Putamen (tissue), 1 donor: ENCODE data around the gene ACMSD.
"Not testable (repeated sequence)": the region's sequence is repeated elsewhere in the genome, so short reads cannot be mapped to it uniquely, and the experiment has no call there.

Source experiments
- DNase-seq: peaks from one replicate; pipeline ENCODE4 v3.0.0-alpha.2; 2016; ENCODE audit warnings: low spot score

Gene ACMSD

GRCh38 chr2:134852518-134852917 lies 14.1 kb downstream of the ACMSD start:
- no peak for DNase-seq

DNA sequence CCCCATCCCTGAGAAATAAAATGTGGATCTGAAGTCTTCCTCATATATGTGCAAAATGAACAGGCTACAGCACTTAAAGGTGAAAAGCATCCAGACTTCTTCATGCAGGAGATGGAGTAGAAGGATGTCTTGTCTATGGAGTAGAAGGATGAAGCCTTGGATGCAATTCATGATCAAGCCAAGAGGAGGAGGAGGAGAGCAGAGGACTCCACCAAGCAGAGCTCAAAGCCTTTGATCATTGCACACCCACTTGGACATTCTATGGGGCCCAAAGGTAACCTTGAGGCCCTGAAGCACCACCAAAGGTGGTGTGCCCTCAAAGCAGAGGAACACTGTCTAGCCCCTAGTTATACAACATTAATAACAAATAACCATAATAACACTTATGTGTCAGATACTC lies 17.3 kb downstream of the ACMSD start:
- no peak for DNase-seq

DNA sequence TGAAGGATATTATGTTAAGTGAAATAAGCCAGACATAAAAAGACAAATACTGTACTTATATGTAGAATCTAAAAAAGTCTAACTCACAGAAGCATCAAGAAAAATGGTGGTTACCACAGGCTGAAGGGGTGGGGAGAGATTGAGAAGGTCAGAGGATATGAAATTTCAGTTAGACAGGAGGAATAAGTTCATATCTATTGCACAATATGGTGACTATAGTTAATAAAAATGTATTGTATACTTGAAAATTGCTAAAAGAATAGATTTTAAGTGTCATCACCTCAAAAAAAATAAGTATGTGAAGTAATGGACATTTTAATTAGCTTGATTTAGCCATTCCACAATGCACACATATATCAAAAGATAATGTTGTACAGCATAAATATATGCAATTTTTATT lies 19.8 kb downstream of the ACMSD start:
- DNase-seq, result no peak

GRCh38 chr2:134861173-134861572 lies 22.8 kb downstream of the ACMSD start:
- DNase-seq, result no peak

DNA sequence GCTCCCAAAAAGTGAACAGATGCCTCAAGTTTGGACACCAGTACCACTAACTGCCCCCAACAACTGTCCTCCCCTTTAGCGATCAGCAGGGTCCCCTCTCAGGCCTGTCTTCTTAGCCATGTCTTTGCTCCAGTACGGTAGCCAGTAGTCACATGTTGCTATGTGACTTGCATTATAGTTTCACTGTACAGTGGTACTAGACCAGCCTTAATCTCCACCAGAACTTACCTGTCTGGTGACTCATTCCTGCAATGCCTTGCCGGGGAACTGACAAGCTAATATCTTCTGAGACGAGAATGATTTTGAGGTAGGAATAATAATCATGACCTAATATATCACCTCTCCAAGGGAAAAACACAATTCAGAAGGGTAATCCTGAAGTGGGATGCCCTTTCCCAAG lies 23.7 kb downstream of the ACMSD start:
- DNase-seq, result no peak

- no peak for DNase-seq
Observed at GRCh38 chr2:134862674-134863073, 24.3 kb downstream of the ACMSD start.

DNA sequence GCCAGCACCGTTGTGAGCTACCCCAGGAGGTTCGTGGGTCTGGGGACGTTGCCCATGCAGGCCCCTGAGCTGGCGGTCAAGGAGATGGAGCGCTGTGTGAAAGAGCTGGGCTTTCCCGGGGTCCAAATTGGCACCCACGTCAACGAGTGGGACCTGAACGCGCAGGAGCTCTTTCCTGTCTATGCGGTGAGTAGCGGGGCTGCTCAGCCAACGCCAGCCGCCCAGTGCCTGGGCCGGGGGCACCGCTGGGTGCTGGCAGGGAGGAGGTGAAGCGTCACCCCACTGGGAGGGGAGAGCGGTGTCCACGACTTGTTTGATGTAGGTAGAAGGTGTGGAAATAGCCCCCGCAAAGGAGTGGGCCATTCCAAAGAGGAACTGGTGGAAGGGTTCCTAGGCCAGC lies 25.0 kb downstream of the ACMSD start:
- DNase-seq, result no peak

DNA sequence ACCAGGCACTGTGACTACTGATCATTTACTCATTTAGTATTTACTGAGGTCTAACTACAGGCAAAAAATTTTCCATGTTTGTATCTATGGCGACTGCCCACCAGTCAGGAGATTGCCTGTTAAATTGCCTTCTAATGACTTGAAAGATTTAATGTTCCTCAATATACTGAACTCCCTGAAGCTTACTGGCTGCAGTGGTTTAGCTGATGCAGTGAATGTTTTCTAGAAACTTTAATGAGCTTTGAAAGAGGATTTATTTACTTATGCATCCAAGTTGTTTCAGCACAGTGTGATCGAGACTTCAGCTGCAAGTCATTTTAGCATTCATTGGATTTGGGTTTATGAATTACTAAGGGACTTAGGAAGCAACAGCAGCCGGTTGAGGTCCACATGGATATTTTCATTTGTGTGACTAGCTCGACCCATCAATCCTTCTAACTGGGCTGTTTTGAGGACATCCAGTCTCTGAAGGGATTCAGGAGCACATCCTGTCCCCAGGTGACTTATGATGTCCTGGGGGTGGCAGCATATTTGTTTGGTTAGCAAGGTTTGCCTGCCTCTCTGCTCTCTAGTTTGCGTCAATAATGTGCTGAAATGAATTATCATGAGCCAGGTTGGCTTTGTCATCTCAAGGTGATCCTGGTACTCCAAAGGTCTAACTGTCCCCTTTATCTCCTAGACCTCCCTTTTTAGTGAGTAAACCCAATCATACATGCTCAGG lies 26.8 kb downstream of the ACMSD start:
- DNase-seq, result no peak

- DNase-seq, result no peak
Observed at GRCh38 chr2:134866498-134867099, 28.2 kb downstream of the ACMSD start.

DNA sequence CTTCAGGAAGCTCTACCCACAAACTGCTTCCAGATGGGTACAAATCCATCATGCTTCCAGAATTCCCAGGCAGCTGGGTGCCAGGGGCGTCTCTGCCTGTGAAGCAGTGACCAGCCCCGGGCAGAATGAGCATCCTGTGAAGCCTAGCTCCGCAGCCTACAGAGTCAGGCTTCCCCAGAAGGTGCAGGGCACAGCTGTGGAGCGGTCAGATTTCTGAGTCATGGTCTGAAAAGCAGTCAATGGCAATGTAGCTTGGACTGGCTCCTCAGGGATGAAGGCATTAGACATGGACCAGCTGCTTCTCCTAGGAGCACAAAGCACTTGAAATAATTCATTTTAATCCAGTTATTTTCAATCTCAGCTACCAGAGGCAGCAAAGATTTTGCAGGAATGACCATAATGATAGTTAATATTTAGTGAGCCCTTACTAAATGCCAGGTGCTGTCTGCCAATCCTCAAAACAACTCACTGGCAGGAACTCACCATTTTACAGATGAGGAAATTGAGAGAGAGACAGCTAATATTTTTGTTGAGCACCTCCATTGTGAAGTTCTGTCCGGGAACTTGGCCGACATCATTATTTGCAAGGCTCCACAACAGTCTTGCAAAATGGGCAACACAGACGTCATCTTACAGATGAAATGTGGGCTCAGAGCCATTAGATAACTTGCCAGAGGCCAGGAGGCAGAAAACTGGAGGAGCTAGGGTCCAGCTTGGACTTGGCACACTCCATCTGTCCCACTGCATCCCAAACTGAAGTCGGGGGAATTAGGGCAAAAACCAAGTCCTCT lies 31.7 kb downstream of the ACMSD start:
- DNase-seq, result no peak

- no peak for DNase-seq
Observed at GRCh38 chr2:134873152-134873551, 34.7 kb downstream of the ACMSD start.

DNA sequence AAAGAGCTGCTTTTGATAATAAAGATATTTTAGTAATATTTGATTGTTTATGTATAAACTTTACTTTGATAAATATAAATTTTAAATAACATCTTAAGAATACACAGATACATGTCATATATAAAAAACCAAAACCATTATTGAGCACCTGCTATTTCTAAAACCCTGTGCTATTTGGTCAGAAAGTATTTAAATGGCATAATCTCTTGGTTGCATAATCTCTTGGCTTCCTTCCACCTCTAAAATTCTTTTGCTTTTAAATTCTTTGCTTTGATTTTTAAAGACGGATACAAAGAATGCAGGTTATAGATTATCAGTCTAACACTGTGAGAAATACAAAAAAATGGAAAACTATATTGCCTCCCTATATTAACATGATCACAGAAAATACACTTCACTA lies 36.9 kb downstream of the ACMSD start:
- no peak for DNase-seq

GRCh38 chr2:134882773-134883172 lies 44.4 kb downstream of the ACMSD start:
- no peak for DNase-seq

GRCh38 chr2:134883552-134884293 lies 45.3 kb downstream of the ACMSD start:
- DNase-seq, result no peak

DNA sequence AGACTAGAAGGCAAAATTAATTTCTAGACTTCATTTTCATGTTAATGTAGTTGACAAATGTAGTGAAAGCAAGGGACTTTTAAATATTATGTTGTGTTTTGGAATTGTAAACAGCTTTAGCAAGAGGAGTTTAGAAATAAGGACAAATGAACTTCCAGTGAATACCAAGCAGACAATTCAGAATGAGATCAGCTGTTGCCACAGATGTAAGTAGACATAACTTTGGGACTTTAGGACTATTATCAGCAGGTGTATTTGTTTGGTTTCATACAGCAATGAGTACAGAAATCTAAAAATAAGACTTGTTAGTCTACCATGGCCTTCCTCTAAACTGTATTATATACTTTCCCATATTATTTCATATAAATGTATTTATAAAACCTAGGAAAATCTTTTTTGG lies 46.0 kb downstream of the ACMSD start:
- DNase-seq, result no peak

DNA sequence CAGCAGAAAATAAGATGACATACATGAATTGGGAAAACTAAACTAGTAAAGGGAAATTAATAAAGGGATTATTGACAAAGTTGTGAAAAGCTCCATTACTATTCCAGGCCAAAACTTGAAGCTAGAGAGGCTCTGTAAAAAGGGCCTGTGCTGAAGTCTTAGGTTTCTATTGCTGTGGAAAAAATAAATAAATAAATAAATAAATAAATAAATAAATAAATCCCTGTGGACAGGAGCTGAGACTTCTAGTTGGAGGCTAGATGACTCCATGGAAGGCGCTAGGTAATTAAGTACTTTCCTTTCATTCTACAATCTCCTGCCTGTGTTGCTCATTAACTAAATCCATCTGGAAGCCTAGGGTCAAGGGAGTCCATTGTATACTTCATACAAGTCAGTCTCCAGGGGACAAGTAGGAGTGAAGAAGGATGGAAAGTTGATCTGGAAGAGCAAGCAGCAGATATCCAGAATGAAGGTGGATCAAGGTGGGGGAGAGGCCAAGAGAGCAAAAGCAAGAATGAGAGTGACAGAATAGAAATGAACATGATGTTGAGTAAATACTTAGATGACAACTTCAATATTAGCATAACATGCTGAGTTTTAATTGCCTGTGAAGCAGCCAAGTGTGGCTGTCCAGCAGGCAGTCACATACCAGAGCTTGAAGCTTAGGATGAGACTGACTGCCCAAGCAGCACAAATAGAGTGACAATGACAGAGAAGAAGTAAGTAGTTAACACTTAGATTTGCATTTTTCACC lies 54.0 kb downstream of the ACMSD start:
- DNase-seq, result no peak

GRCh38 chr2:134897932-134898331 lies 59.5 kb downstream of the ACMSD start:
- DNase-seq, result no peak

DNA sequence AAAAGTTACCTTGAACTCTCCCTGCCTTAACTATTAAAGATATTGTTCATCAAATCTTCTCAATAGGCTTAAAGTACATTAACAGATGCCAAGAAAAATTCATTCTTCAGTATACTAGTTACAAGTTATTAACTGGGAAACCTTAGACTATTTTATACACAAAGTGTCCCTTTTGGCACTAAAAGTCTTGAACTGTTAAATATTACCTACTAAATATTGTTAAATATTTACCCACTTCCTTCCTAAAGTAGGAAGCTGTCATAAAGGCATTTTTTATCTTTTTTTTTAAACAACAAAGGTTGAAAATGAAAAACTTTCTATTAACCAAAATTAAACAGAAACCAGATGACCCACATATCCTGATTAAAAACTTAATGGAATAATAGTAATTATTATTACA lies 60.8 kb downstream of the ACMSD start:
- DNase-seq, result no peak

DNA sequence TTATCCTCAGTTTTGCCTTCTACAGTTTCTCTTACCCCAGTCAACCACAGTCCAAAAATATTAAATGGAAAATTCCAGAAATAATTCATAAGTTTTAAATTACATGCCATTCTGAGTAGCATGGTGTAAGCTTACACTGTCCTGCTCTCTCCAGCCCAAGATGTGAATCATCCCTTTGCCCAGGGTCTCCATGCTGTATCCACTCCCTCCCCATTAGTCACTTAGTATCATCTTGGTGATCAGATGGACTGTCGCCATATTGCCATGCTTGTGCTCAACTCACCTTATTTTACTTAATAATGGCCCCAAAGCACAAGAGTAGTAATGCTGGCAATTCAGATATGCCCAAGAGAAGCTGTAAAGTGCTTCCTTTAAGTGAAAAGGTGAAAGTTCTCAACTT lies 61.7 kb downstream of the ACMSD start:
- DNase-seq, result no peak

GRCh38 chr2:134903701-134904100 lies 65.3 kb downstream of the ACMSD start:
- not testable (repeated sequence) for DNase-seq

GRCh38 chr2:134905168-134905567 lies 66.8 kb downstream of the ACMSD start:
- no peak for DNase-seq

- DNase-seq, result no peak
Observed at GRCh38 chr2:134906726-134907125, 68.3 kb downstream of the ACMSD start.
